Measurements from ENCODE around the gene RAI1. TPM values are rescaled to one million over a fixed set of nuclear protein-coding genes. Genes with fewer than 3 reads are reported as not detected.

RAI1 gene
- total and polyA plus RNA-seq, 10 of the 15 experiments (the other 5 are each of a cell fraction or from before 2014, with no cell fraction given), result 0.66 to 37.7 (median 6.0) TPM

GRCh38 chr17:17846003-17846402 is 164.7 kb downstream of the RAI1 start:
- Histone ChIP-seq H3K9me3 (replicated peaks; ENCODE audit: control insufficient read depth, insufficient read depth, low read length) (no peaks in the 10 kb centered on the region), H3K4me3 (no peak overlapping the region), H2AFZ (ENCODE audit: control insufficient read depth, low read depth, low read length) (no peak overlapping the region), H3K79me2 (ENCODE audit: control insufficient read depth, insufficient read depth, low read length) (no peaks in the 10 kb centered on the region), H3K9ac (ENCODE audit: control insufficient read depth, insufficient read depth, low read length) (no peak overlapping the region), H4K20me1 (ENCODE audit: control insufficient read depth, insufficient read depth) (no peaks in the 10 kb centered on the region), H3K4me2 (ENCODE audit: control insufficient read depth, insufficient read depth) (no peak overlapping the region), H3K36me3 (ENCODE audit: control insufficient read depth in 2 of 2, insufficient read depth in 2 of 2, low read length in 1 of 2) (no peaks in the 10 kb centered on the region), H3K27ac (ENCODE audit: control insufficient read depth, insufficient read depth) (no peak overlapping the region), H3K27me3 (replicated peaks in 1 of 2; ENCODE audit: control insufficient read depth in 2 of 2, insufficient read depth in 2 of 2, low read length in 1 of 2) (no peaks in the 10 kb centered on the region), H3K4me1 (ENCODE audit: control insufficient read depth, insufficient read depth, low read length) (peaks cover 20% of the 10 kb centered on the region)
- 72% methylated on average over 8 of the region's 8 CpGs for WGBS (ENCODE audit: insufficient coverage, insufficient replicate concordance, low lambda C conversion rate, missing lambda C conversion rate)
- in situ Hi-C loops (cut with MboI), result no loop called here
- ChIA-PET CTCF (interaction anchor here (0.6 to 1.3 kb wide), 2 partner anchors 24 to 231 kb away, joined by 3 to 4 read pairs; no protein-coding TSS in a partner anchor), RAD21 (ENCODE audit: unreplicated experiment) (interaction anchor here (1.3 kb wide), 1 partner anchor 73 kb away, joined by 3 read pairs; no protein-coding TSS in a partner anchor), POLR2A (interaction anchor here (1.7 kb wide), 1 partner anchor 10 kb away, joined by 4 read pairs; the partner anchor contains the start of gene SREBF1), SMC1A (ENCODE audit: uncharacterized antibody, unreplicated experiment) (no interaction called here)
- FAIRE-seq, result no peak
- intact Hi-C loops (cut with micrococcal nuclease; ENCODE audit: unreplicated experiment), result no loop called here
- no TSS peak for BruUV-seq (replicated peaks)
- no peak for ATAC-seq
- TF ChIP-seq NBN (IDR thresholded peaks at IDR 0.05) (no peak), EP300 (IDR thresholded peaks at IDR 0.05; ENCODE audit: borderline replicate concordance in 1 of 2, control insufficient read depth in 1 of 2, low read depth in 2 of 2, low read length in 2 of 2) (no peak)
- no peak for DNase-seq (ENCODE audit: low read depth, low spot score)

- H3K4me2 ChIP-seq (ENCODE audit: control insufficient read depth, insufficient read depth), result no peak overlapping the region
- no peaks in the 10 kb centered on the region for H3K27me3 ChIP-seq (replicated peaks in 1 of 2; ENCODE audit: control insufficient read depth in 2 of 2, insufficient read depth in 2 of 2, low read length in 1 of 2)
- no TSS peak for BruUV-seq (replicated peaks)
- no peak overlapping the region for H2AFZ ChIP-seq (ENCODE audit: control insufficient read depth, low read depth, low read length)
- no peak overlapping the region for H3K27ac ChIP-seq (ENCODE audit: control insufficient read depth, insufficient read depth)
- WGBS (ENCODE audit: insufficient coverage, insufficient replicate concordance, low lambda C conversion rate, missing lambda C conversion rate), result 61% methylated on average over 8 of the region's 8 CpGs
- no peak overlapping the region for H3K9ac ChIP-seq (ENCODE audit: control insufficient read depth, insufficient read depth, low read length)
- DNase-seq (ENCODE audit: low read depth, low spot score) (no peak), ATAC-seq (no peak), FAIRE-seq (no peak)
- H3K9me3 ChIP-seq (replicated peaks; ENCODE audit: control insufficient read depth, insufficient read depth, low read length), result no peaks in the 10 kb centered on the region
- no peak overlapping the region for H3K4me3 ChIP-seq
- ChIA-PET SMC1A (ENCODE audit: uncharacterized antibody, unreplicated experiment) (no interaction called here), RAD21 (ENCODE audit: unreplicated experiment) (interaction anchor here (1.3 kb wide), 1 partner anchor 73 kb away, joined by 3 read pairs; no protein-coding TSS in a partner anchor), POLR2A (no interaction called here), CTCF (interaction anchor here (1.3 kb wide), 1 partner anchor 24 kb away, joined by 4 read pairs; no protein-coding TSS in a partner anchor)
- H4K20me1 ChIP-seq (ENCODE audit: control insufficient read depth, insufficient read depth), result no peaks in the 10 kb centered on the region
- H3K4me1 ChIP-seq (ENCODE audit: control insufficient read depth, insufficient read depth, low read length), result peaks cover 20% of the 10 kb centered on the region
- H3K79me2 ChIP-seq (ENCODE audit: control insufficient read depth, insufficient read depth, low read length), result no peaks in the 10 kb centered on the region
- in situ Hi-C loops (cut with MboI), result no loop called here
- intact Hi-C loops (cut with micrococcal nuclease; ENCODE audit: unreplicated experiment), result no loop called here
- no peaks in the 10 kb centered on the region for H3K36me3 ChIP-seq (ENCODE audit: control insufficient read depth in 2 of 2, insufficient read depth in 2 of 2, low read length in 1 of 2)
- no peak for TF ChIP-seq JUNB (IDR thresholded peaks at IDR 0.05)
- TF ChIP-seq E2F8 (IDR thresholded peaks at IDR 0.05; ENCODE audit: low read depth, partially characterized antibody), result no peak
- no peak for TF ChIP-seq NKRF (conservative IDR thresholded peaks at IDR 0.05)
- no peak for TF ChIP-seq MAX (IDR thresholded peaks at IDR 0.05; ENCODE audit: low read depth, low read length)
- no peak for TF ChIP-seq ZNF687 (IDR thresholded peaks at IDR 0.05)
Observed at GRCh38 chr17:17846645-17847044, 165.4 kb downstream of the RAI1 start.
